Body of pancreas (tissue), 4 donors: ENCODE data around the gene SLC38A11.

Experiments
- POLR2A ChIP-seq, 3 donors: fragments of 450-650 bp; IDR thresholded peaks; one replicate each; pipeline ENCODE4 v1.6.1; 2016; ENCODE audit warnings: antibody characterized with exemption in 3 of 3, mild to moderate bottlenecking in 2 of 3
- TF ChIP-seq, protein P1 (sequence below), 7 experiments: fragments of 450-650 bp in 4 of 7; fragments of 200-600 bp in 3 of 7; sonication (generic) in 3 of 7; IDR thresholded peaks; one replicate each; pipeline ENCODE4 v1.5.1; 2016 to 2019; ENCODE audit warnings: antibody characterized with exemption in 7 of 7

DNA sequence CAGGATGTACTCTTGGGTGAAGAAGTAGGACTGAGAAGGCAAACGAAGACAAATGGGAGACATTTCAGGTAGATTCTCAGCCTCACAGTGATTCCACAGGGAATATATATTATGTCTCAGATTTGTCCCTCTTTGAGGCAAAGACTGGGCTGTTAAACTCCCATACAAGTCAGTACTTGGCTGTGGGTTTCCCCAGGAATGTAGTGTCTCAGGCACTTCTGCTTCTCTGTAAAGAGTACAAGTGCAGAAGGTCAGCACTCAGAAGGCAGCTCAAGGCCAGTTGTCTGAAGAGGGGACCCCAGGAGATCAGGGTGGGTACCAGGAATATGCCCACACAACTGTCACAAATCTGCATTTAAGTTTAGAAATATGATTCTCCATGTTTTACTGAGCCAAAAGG lies 73.8 kb downstream of the SLC38A11 start:
- TF ChIP-seq, protein P1, sequence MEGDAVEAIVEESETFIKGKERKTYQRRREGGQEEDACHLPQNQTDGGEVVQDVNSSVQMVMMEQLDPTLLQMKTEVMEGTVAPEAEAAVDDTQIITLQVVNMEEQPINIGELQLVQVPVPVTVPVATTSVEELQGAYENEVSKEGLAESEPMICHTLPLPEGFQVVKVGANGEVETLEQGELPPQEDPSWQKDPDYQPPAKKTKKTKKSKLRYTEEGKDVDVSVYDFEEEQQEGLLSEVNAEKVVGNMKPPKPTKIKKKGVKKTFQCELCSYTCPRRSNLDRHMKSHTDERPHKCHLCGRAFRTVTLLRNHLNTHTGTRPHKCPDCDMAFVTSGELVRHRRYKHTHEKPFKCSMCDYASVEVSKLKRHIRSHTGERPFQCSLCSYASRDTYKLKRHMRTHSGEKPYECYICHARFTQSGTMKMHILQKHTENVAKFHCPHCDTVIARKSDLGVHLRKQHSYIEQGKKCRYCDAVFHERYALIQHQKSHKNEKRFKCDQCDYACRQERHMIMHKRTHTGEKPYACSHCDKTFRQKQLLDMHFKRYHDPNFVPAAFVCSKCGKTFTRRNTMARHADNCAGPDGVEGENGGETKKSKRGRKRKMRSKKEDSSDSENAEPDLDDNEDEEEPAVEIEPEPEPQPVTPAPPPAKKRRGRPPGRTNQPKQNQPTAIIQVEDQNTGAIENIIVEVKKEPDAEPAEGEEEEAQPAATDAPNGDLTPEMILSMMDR (IDR thresholded peaks at IDR 0.05), result no peak
- TF ChIP-seq POLR2A (IDR thresholded peaks at IDR 0.05), result no peak
